Peyer's patch (tissue), 4 donors: ENCODE data around the gene MRPL24.

Experiments
- CTCF ChIP-seq, 6 experiments: fragments of 450-650 bp in 4 of 6; fragments of 200-600 bp in 2 of 6; sonication (generic) in 1 of 6; IDR thresholded peaks; one replicate each; pipeline ENCODE4 v1.5.1; 2017 to 2019; ENCODE audit warnings: antibody characterized with exemption in 6 of 6, mild to moderate bottlenecking in 3 of 6, moderate library complexity in 1 of 6
- POLR2A ChIP-seq, 2 donors: fragments of 450-650 bp; IDR thresholded peaks; one replicate each; pipeline ENCODE4 v1.5.1; 2017; ENCODE audit warnings: antibody characterized with exemption in 2 of 2, mild to moderate bottlenecking in 2 of 2, moderate library complexity in 2 of 2

- TF ChIP-seq CTCF (IDR thresholded peaks at IDR 0.05) (no peak), POLR2A (IDR thresholded peaks at IDR 0.05) (no peak)
These were observed 4.0 kb upstream of the MRPL24 start for GRCh38 chr1:156744786-156745419.
